Prostate gland (tissue), 2 donors: ENCODE data around the gene MMP10.

Source experiments
- POLR2A ChIP-seq: fragments of 450-650 bp; IDR thresholded peaks from one replicate; pipeline ENCODE4 v1.6.1; 2016; ENCODE audit warnings: antibody characterized with exemption, mild to moderate bottlenecking
- TF ChIP-seq, protein P1 (sequence below), 4 experiments: fragments of 200-600 bp in 2 of 4; fragments of 450-650 bp in 2 of 4; sonication (generic) in 2 of 4; IDR thresholded peaks; 1 replicate in 3 of 4; 2 replicates in 1 of 4; pipeline ENCODE4 v1.5.1; 2016 to 2019; ENCODE audit warnings: antibody characterized with exemption in 4 of 4, mild to moderate bottlenecking in 2 of 4, moderate library complexity in 2 of 4

- TF ChIP-seq, protein P1, sequence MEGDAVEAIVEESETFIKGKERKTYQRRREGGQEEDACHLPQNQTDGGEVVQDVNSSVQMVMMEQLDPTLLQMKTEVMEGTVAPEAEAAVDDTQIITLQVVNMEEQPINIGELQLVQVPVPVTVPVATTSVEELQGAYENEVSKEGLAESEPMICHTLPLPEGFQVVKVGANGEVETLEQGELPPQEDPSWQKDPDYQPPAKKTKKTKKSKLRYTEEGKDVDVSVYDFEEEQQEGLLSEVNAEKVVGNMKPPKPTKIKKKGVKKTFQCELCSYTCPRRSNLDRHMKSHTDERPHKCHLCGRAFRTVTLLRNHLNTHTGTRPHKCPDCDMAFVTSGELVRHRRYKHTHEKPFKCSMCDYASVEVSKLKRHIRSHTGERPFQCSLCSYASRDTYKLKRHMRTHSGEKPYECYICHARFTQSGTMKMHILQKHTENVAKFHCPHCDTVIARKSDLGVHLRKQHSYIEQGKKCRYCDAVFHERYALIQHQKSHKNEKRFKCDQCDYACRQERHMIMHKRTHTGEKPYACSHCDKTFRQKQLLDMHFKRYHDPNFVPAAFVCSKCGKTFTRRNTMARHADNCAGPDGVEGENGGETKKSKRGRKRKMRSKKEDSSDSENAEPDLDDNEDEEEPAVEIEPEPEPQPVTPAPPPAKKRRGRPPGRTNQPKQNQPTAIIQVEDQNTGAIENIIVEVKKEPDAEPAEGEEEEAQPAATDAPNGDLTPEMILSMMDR (IDR thresholded peaks at IDR 0.05): no peak
- TF ChIP-seq POLR2A: no peak
Observed at GRCh38 chr11:102784380-102784779, 4.0 kb upstream of the MMP10 start.
